Fibroblast of skin of abdomen (primary cell): ENCODE results near the gene EEF1AKMT4.

ENCODE experiments used
- DNase-seq: peaks from one replicate; pipeline ENCODE4 v3.0.0-alpha.2; 2013

Gene EEF1AKMT4

GRCh38 chr3:184300378-184300720, 50.9 kb downstream of the EEF1AKMT4 start:
- DNase-seq: peak; percentile 57

- DNase-seq: no peak
These were observed 56.1 kb downstream of the EEF1AKMT4 start for GRCh38 chr3:184305577-184305976.

DNA sequence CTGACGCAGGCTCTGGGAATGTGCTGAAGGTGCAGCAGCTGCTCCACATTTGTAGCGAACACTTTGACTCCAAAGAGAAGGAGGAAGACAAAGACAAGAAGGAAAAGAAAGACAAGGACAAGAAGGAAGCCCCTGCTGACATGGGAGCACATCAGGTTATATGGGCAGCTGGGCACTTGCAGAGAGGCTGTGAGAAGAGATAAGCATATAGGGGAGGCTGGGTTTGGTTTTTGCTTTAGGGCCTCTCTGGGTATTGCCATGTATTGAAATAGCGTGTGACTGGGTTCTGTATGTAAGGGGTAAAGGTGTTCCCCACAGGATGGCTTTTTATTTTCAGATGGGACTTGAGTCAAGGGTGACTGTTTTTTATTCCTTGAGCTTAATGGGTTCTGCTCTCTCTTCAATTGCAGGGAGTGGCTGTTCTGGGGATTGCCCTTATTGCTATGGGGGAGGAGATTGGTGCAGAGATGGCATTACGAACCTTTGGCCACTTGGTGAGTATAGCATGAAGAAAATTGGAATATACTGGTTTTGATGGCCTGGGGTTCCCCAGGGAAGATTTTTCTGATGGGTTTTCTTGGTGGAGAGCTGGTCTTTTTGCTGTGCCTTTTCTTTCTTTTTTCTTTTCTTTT, 57.0 kb downstream of the EEF1AKMT4 start:
- DNase-seq: no peak

GRCh38 chr3:184307915-184308314, 58.4 kb downstream of the EEF1AKMT4 start:
- no peak for DNase-seq
